ENCODE data around the gene GPR137B. TPM values are rescaled to one million over a fixed set of nuclear protein-coding genes. Genes with fewer than 3 reads are reported as not detected.

GPR137B gene
- total and polyA plus RNA-seq, 2 of the 8 experiments (the other 6 are each of a cell fraction or from before 2014, with no cell fraction given) = 6.9 to 7.7 TPM

DNA sequence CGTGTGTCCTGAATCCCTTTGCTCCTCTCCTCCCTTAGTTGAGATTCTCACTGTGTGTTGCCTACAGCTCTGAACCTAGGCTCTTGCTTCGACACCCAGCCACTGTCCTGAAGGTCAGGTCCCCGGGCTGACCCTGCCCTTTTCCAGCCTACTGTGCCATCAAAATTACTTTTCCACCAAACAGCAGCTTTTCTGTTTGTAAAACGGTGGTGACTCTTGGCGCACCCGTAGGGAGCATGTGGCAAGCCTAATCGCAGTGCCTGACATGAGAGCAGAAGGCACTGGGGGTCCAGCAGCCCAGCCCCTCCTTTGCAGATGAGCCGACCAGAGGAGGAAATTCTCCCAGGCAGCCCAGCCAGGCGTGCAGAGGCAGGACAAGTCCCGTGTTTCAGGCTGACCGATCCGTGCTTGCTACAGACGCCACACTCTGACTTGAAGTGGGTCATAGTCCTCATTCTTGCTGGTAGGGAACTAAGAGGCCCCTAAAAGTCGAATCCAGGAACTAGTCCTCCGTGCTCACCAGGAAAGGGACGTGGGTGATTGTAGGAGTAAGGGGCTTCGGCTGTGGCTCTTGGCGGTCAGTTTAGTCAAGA lies 6.8 kb downstream of the GPR137B start (continued):
- TF ChIP-seq RNF2 (IDR thresholded peaks at IDR 0.05; ENCODE audit: borderline replicate concordance, low read depth, low read length, missing control alignments, poor library complexity, severe bottlenecking) = no peak
